ENCODE data around the gene EZH2.

Gene EZH2

GRCh38 chr7:148858489-148858888 is 25.6 kb downstream of the EZH2 start:
- DNase-seq (ENCODE audit: low read depth, low spot score), result no peak
- H3K4me1 ChIP-seq (ENCODE audit: control insufficient read depth, insufficient read depth, low read length), result no peaks in the 10 kb centered on the region
- no peak overlapping the region for H3K4me3 ChIP-seq (ENCODE audit: low read length)
- H3K9me3 ChIP-seq (ENCODE audit: control insufficient read depth, insufficient read depth, low read length), result no peaks in the 10 kb centered on the region
- no peaks in the 10 kb centered on the region for H3K27me3 ChIP-seq (ENCODE audit: control insufficient read depth, insufficient read depth, low read length)
- WGBS (ENCODE audit: insufficient coverage, insufficient read length), result no CpG with 5 or more reads among the region's 2 CpGs
- H3K36me3 ChIP-seq (ENCODE audit: control insufficient read depth, insufficient read depth, low read length), result no peaks in the 10 kb centered on the region
- H3K27ac ChIP-seq (ENCODE audit: low read length), result no peak overlapping the region

DNA sequence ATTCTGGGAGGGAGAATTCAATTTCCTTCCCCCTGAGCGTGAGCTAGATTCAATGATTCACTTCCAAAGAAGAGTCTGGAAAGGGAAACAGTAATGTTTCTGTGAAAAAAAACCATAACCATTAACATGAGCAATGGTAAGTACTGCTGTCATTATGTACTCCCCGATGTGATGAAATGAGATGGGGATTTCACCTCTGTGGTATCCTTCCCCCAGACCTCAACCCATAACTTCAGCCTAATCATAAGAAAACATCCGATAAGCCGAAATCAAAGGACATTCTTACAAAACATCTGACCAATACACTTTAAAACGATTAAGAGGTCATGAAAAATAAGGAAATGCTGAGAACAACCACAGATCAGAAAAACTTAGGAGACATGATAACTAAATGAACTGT is 27.2 kb downstream of the EZH2 start:
- Histone ChIP-seq H3K36me3 (ENCODE audit: control insufficient read depth, insufficient read depth, low read length) (no peaks in the 10 kb centered on the region), H3K4me3 (ENCODE audit: low read length) (no peak overlapping the region), H3K27me3 (ENCODE audit: control insufficient read depth, insufficient read depth, low read length) (no peaks in the 10 kb centered on the region), H3K9me3 (ENCODE audit: control insufficient read depth, insufficient read depth, low read length) (no peaks in the 10 kb centered on the region), H3K27ac (ENCODE audit: low read length) (no peak overlapping the region), H3K4me1 (ENCODE audit: control insufficient read depth, insufficient read depth, low read length) (no peaks in the 10 kb centered on the region)
- DNase-seq (ENCODE audit: low read depth, low spot score), result no peak
- WGBS (ENCODE audit: insufficient coverage, insufficient read length), result no CpG with 5 or more reads among the region's 5 CpGs

DNA sequence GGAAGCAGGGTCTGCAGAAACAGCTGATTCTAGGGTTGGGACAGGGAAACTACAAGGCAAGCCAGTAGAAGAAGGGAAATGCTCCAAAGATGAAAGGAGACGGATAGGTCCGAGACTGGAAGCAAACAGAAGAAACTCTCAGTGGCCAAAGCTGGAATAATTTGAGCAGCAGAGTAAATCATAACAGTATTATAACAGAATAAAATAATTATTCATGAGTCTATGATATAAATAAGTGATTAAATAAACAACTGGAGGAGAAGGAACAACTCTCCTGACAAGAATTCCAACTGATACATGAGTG is 27.6 kb downstream of the EZH2 start:
- H3K27me3 ChIP-seq (ENCODE audit: control insufficient read depth, insufficient read depth, low read length), result no peaks in the 10 kb centered on the region

GRCh38 chr7:148854983-148855382 is 29.1 kb downstream of the EZH2 start:
- Histone ChIP-seq H3K4me1 (ENCODE audit: control insufficient read depth, insufficient read depth, low read length) (no peaks in the 10 kb centered on the region), H3K36me3 (ENCODE audit: control insufficient read depth, insufficient read depth, low read length) (no peaks in the 10 kb centered on the region), H3K27me3 (ENCODE audit: control insufficient read depth, insufficient read depth, low read length) (no peaks in the 10 kb centered on the region), H3K9me3 (ENCODE audit: control insufficient read depth, insufficient read depth, low read length) (no peaks in the 10 kb centered on the region), H3K4me3 (ENCODE audit: low read length) (no peak overlapping the region), H3K27ac (ENCODE audit: low read length) (no peak overlapping the region)
- DNase-seq (ENCODE audit: low read depth, low spot score), result no peak
- WGBS (ENCODE audit: insufficient coverage, insufficient read length), result no CpG with 5 or more reads among the region's 1 CpG

More for the DNA sequence above, 27.6 kb downstream of the EZH2 start:
- Histone ChIP-seq H3K36me3 (ENCODE audit: control insufficient read depth, insufficient read depth, low read length) (no peaks in the 10 kb centered on the region), H3K4me3 (ENCODE audit: low read length) (no peak overlapping the region), H3K9me3 (ENCODE audit: control insufficient read depth, insufficient read depth, low read length) (no peaks in the 10 kb centered on the region), H3K27ac (ENCODE audit: low read length) (no peak overlapping the region), H3K4me1 (ENCODE audit: control insufficient read depth, insufficient read depth, low read length) (no peaks in the 10 kb centered on the region)
- WGBS (ENCODE audit: insufficient coverage, insufficient read length), result no CpG with 5 or more reads among the region's 2 CpGs
- DNase-seq (ENCODE audit: low read depth, low spot score), result no peak

- Histone ChIP-seq H3K27ac (ENCODE audit: low read length) (no peak overlapping the region), H3K27me3 (ENCODE audit: control insufficient read depth, insufficient read depth, low read length) (no peaks in the 10 kb centered on the region), H3K9me3 (ENCODE audit: control insufficient read depth, insufficient read depth, low read length) (no peaks in the 10 kb centered on the region), H3K36me3 (ENCODE audit: control insufficient read depth, insufficient read depth, low read length) (no peaks in the 10 kb centered on the region), H3K4me1 (ENCODE audit: control insufficient read depth, insufficient read depth, low read length) (no peaks in the 10 kb centered on the region; the same call in 1 of the 2 replicates), H3K4me3 (ENCODE audit: low read length) (no peak overlapping the region)
- no peak for DNase-seq (ENCODE audit: low read depth, low spot score)
- WGBS (ENCODE audit: insufficient coverage, insufficient read length), result no CpG with 5 or more reads among the region's 1 CpG
Observed at GRCh38 chr7:148852272-148852671, 31.8 kb downstream of the EZH2 start.

GRCh38 chr7:148850564-148850963 is 33.5 kb downstream of the EZH2 start:
- Histone ChIP-seq H3K36me3 (ENCODE audit: control insufficient read depth, insufficient read depth, low read length) (no peaks in the 10 kb centered on the region), H3K27ac (ENCODE audit: low read length) (no peak overlapping the region), H3K4me3 (ENCODE audit: low read length) (no peak overlapping the region), H3K27me3 (ENCODE audit: control insufficient read depth, insufficient read depth, low read length) (no peaks in the 10 kb centered on the region), H3K4me1 (ENCODE audit: control insufficient read depth, insufficient read depth, low read length) (no peaks in the 10 kb centered on the region; the same call in 1 of the 2 replicates), H3K9me3 (ENCODE audit: control insufficient read depth, insufficient read depth, low read length) (no peaks in the 10 kb centered on the region)
- no peak for DNase-seq (ENCODE audit: low read depth, low spot score)
- WGBS (ENCODE audit: insufficient coverage, insufficient read length), result no CpG with 5 or more reads among the region's 5 CpGs

- Histone ChIP-seq H3K27ac (ENCODE audit: low read length) (no peak overlapping the region), H3K9me3 (ENCODE audit: control insufficient read depth, insufficient read depth, low read length) (no peaks in the 10 kb centered on the region), H3K4me1 (ENCODE audit: control insufficient read depth, insufficient read depth, low read length) (no peaks in the 10 kb centered on the region; the same call in 1 of the 2 replicates), H3K36me3 (ENCODE audit: control insufficient read depth, insufficient read depth, low read length) (no peaks in the 10 kb centered on the region), H3K4me3 (ENCODE audit: low read length) (no peak overlapping the region), H3K27me3 (ENCODE audit: control insufficient read depth, insufficient read depth, low read length) (no peaks in the 10 kb centered on the region)
- no CpG with 5 or more reads among the region's 7 CpGs for WGBS (ENCODE audit: insufficient coverage, insufficient read length)
- DNase-seq (ENCODE audit: low read depth, low spot score), result no peak
Observed at GRCh38 chr7:148849393-148850098, 34.5 kb downstream of the EZH2 start.

DNA sequence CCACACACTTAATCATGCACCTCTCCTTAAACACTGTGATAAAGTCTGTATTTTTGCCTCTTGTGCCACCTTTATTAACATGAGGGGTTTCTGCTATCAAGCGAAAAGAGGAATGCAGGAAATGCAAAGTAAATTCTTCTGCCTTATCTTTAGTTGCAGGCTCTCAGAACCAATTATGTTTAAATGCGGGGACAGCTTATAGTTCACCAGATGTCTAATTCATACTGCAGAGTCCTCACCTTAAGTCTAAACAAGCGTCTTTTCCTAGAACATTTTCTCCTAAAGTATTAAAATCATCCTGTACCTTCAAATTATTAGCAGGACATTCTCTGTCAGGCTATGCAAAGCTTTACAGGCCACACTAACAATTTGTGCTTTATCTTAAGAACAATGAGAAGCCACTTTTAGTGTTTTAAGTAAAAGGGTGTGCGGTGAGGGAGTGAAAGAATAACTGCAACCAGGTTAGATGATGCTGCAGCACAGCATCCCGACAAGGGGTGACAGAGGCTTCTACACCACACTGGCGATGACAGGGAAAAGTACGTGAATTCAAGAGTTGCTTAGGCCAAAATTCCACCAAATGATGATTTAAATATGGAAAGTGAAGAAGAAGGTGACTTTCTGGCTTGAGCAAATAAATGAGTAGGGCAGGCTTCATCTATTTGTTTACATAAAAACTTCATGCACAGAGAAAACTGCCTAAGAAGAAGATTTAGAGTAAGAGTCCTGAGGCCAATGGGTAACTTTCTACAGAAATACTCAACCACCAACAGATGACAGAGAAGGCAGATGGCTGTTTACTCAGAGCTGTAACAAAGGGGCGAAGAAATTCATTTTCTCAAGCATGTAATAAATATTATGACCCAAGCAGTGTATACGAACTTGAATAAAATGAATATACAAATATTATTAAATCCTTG is 36.0 kb downstream of the EZH2 start:
- Histone ChIP-seq H3K9me3 (ENCODE audit: control insufficient read depth, insufficient read depth, low read length) (no peaks in the 10 kb centered on the region), H3K36me3 (ENCODE audit: control insufficient read depth, insufficient read depth, low read length) (no peaks in the 10 kb centered on the region), H3K27me3 (ENCODE audit: control insufficient read depth, insufficient read depth, low read length) (no peaks in the 10 kb centered on the region), H3K27ac (ENCODE audit: low read length) (no peak overlapping the region), H3K4me1 (ENCODE audit: control insufficient read depth, insufficient read depth, low read length) (no peaks in the 10 kb centered on the region; the same call in 1 of the 2 replicates), H3K4me3 (ENCODE audit: low read length) (no peak overlapping the region)
- no CpG with 5 or more reads among the region's 9 CpGs for WGBS (ENCODE audit: insufficient coverage, insufficient read length)
- no peak for DNase-seq (ENCODE audit: low read depth, low spot score)

GRCh38 chr7:148838905-148839304 is 45.2 kb downstream of the EZH2 start:
- Histone ChIP-seq H3K4me3 (ENCODE audit: low read length) (no peak overlapping the region), H3K4me1 (ENCODE audit: control insufficient read depth, insufficient read depth, low read length) (no peaks in the 10 kb centered on the region), H3K9me3 (ENCODE audit: control insufficient read depth, insufficient read depth, low read length) (no peaks in the 10 kb centered on the region), H3K27me3 (ENCODE audit: control insufficient read depth, insufficient read depth, low read length) (no peaks in the 10 kb centered on the region), H3K36me3 (ENCODE audit: control insufficient read depth, insufficient read depth, low read length) (no peaks in the 10 kb centered on the region; the same call in 1 of the 2 replicates), H3K27ac (ENCODE audit: low read length) (no peak overlapping the region)
- no CpG with 5 or more reads among the region's 2 CpGs for WGBS (ENCODE audit: insufficient coverage, insufficient read length)
- DNase-seq (ENCODE audit: low read depth, low spot score), result no peak

- Histone ChIP-seq H3K27ac (ENCODE audit: low read length) (no peak overlapping the region), H3K9me3 (ENCODE audit: control insufficient read depth, insufficient read depth, low read length) (no peaks in the 10 kb centered on the region), H3K27me3 (ENCODE audit: control insufficient read depth, insufficient read depth, low read length) (no peaks in the 10 kb centered on the region), H3K4me1 (ENCODE audit: control insufficient read depth, insufficient read depth, low read length) (no peaks in the 10 kb centered on the region), H3K4me3 (ENCODE audit: low read length) (no peak overlapping the region), H3K36me3 (ENCODE audit: control insufficient read depth, insufficient read depth, low read length) (no peaks in the 10 kb centered on the region; the same call in 1 of the 2 replicates)
- WGBS (ENCODE audit: insufficient coverage, insufficient read length), result no CpG with 5 or more reads among the region's 4 CpGs
- no peak for DNase-seq (ENCODE audit: low read depth, low spot score)
Observed at GRCh38 chr7:148835854-148836253, 48.2 kb downstream of the EZH2 start.

Data from iPS DF 6.9 (cell line).